ENCODE results near the gene ATP4B.

ATP4B gene

DNA sequence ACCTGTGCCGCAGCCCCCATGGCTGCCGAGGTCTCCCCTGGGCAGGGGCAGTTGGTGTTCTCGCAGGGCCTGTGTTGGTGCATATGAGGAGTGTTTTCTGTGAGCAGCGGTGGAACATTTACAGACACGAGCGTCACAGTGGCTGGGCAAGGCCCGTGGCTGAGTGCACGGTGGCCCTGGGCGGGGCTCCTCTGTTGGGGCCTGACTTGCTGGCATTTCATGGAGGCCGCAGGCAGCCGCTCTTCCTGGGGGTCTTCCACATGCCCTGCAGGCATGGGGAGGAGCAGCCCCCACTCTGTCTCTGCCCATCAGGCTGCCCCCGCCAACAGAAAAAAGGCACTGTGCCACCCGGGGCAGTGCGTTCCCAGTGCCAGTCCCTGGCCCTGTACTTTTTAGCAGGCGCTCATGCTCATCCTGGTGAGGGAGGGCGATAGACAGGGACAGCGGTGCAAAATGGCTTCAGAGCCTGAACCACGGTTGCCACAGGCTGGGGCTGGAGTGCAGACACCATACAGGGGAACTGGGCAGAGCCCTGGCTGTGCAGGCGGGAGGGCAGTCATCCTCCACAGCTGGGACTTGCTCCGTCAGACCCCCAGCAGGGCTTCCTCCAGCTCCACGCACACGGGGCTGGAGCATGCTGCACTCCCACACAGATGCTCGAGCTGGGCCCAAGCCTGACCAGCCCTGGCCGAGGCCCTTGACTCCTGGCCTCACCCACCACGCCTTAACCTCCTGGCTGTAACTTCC lies 49.9 kb downstream of the ATP4B start:
- H3K27me3 ChIP-seq (ENCODE audit: insufficient read depth, low read length): no peaks in the 10 kb centered on the region
- H3K9me3 ChIP-seq (ENCODE audit: insufficient read depth, low read depth, low read length): no peaks in the 10 kb centered on the region
- peaks cover 27% of the 10 kb centered on the region for H3K36me3 ChIP-seq (ENCODE audit: insufficient read depth, low read depth, low read length)
- no peaks in the 10 kb centered on the region for H3K4me1 ChIP-seq (ENCODE audit: insufficient read depth, low read length)
- no peak overlapping the region for H3K4me3 ChIP-seq (ENCODE audit: low read length)
- no peak overlapping the region for H3K9ac ChIP-seq (ENCODE audit: low read depth, low read length)
- H3K27ac ChIP-seq (ENCODE audit: low read length): no peak overlapping the region

DNA sequence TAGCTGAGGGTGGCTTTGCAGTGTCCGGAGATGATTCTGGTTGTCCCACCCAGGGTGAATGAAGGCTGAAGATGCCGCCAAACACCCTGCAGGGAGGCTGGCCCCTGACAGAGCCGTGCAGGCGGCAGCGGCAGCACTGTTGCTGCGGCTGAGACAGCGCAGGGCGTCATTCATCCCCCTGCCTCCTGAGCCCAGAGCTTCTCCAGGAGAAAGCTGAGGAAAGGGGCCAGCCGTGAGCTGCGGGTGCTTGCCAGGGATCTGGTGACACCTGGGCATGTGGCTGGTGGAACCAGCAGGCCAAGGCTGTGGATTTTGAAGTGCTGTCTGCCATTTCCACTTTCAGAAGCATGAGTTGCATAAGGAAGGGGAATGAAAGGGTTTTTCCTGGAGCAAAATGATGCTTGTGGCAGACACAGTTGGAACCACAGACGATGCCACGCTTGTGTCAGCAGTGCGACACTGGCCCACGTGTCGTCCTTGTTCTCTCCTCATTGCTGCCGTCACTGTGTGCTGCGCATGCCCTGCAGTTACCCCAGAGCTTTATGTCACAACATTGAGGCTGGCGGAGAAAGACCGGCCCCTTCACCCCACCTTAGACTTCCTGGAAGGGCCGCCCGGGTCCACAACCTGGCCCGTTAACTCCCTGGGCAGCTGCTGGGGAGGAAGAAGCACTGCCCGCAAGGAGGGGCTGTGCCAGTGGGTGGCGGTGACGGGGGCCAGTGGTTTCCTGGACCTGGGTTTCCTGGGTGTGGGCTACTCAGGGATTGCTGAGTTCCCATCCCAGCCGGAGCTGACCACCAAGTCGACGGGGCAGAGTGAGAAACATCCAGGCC lies 50.7 kb downstream of the ATP4B start:
- Histone ChIP-seq H3K4me1 (ENCODE audit: insufficient read depth, low read length) (peaks cover 6% of the 10 kb centered on the region; the same call in 1 of the 2 replicates), H3K27me3 (ENCODE audit: insufficient read depth, low read length) (no peaks in the 10 kb centered on the region), H3K36me3 (ENCODE audit: insufficient read depth, low read depth, low read length) (peaks cover 22% of the 10 kb centered on the region), H3K9me3 (ENCODE audit: insufficient read depth, low read depth, low read length) (no peaks in the 10 kb centered on the region), H3K9ac (ENCODE audit: low read depth, low read length) (no peak overlapping the region), H3K4me3 (ENCODE audit: low read length) (no peak overlapping the region), H3K27ac (ENCODE audit: low read length) (no peak overlapping the region)

DNA sequence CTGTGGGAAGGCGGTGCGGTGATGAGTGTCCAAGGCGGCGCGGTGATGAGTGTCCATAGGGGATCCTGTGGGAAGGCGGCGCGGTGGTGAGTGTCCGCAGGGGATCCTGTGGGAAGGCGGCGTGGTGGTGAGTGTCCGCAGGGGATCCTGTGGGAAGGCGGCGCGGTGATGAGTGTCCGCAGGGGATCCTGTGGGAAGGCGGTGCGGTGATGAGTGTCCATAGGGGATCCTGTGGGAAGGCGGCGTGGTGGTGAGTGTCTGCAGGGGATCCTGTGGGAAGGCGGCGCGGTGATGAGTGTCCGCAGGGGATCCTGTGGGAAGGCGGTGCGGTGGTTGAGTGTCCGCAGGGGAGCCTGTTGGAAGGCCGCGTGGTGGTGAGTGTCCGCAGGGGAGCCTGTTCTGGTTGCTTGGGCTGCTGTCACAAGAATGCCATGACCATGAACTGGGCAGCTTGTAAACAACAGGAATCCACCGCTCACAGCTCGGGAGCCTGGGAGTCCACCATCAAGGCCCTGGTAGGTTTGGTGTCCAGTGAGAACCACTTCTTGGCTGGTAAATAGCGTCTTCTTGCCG lies 52.0 kb downstream of the ATP4B start:
- Histone ChIP-seq H3K9me3 (ENCODE audit: insufficient read depth, low read depth, low read length) (no peaks in the 10 kb centered on the region), H3K9ac (ENCODE audit: low read depth, low read length) (no peak overlapping the region), H3K27ac (ENCODE audit: low read length) (no peak overlapping the region), H3K4me1 (ENCODE audit: insufficient read depth, low read length) (peaks cover 6% of the 10 kb centered on the region; the same call in 1 of the 2 replicates), H3K4me3 (ENCODE audit: low read length) (no peak overlapping the region), H3K27me3 (ENCODE audit: insufficient read depth, low read length) (no peaks in the 10 kb centered on the region), H3K36me3 (ENCODE audit: insufficient read depth, low read depth, low read length) (peaks cover 9% of the 10 kb centered on the region)

DNA sequence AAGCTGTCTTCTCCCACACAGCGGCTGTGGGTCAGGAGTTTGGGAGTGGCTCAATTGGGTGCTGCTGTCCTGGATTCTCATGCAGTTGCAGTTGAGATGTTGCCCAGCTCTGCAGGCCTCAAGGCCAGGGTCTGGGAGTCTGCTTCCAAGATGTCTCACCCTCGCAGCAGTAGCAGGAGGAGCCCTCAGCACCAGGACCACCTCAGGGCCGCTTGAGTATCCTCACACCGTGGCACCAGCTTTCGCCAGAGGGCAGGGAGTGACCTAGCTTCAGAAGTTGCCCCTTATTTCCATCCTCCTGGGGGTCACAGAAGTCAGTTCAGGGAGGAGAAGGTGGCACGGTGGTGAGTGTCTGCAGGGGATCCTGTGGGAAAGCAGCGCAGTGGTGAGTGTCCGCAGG lies 52.5 kb downstream of the ATP4B start:
- Histone ChIP-seq H3K36me3 (ENCODE audit: insufficient read depth, low read depth, low read length) (peaks cover 9% of the 10 kb centered on the region; the same call in 1 of the 2 replicates), H3K9me3 (ENCODE audit: insufficient read depth, low read depth, low read length) (no peaks in the 10 kb centered on the region), H3K9ac (ENCODE audit: low read depth, low read length) (no peak overlapping the region), H3K4me3 (ENCODE audit: low read length) (no peak overlapping the region), H3K27me3 (ENCODE audit: insufficient read depth, low read length) (no peaks in the 10 kb centered on the region), H3K4me1 (ENCODE audit: insufficient read depth, low read length) (peaks cover 6% of the 10 kb centered on the region; the same call in 1 of the 2 replicates), H3K27ac (ENCODE audit: low read length) (no peak overlapping the region)

DNA sequence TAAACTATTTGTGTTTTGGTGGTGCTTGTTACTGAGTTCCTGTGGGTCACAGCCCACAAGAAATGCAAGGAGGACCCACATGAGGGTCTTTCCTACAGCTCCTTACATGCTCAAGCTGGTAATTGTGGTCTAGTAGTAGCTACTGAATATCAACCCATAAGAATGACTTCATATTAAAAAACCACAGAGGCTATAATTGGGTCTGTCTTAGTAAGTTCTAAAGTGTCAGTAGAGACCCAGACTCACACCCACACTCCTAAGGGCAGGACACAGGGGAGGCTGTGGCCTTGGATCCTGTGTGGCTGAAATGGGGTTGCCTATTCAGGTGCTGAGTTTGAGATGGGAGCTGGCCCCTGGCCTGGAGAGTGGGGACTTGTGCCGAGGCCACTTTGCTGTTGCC lies 53.8 kb downstream of the ATP4B start:
- Histone ChIP-seq H3K27ac (ENCODE audit: low read length) (no peak overlapping the region), H3K36me3 (ENCODE audit: insufficient read depth, low read depth, low read length) (peaks cover 21% of the 10 kb centered on the region), H3K9me3 (ENCODE audit: insufficient read depth, low read depth, low read length) (no peaks in the 10 kb centered on the region), H3K9ac (ENCODE audit: low read depth, low read length) (no peak overlapping the region), H3K27me3 (ENCODE audit: insufficient read depth, low read length) (no peaks in the 10 kb centered on the region), H3K4me1 (ENCODE audit: insufficient read depth, low read length) (peaks cover 6% of the 10 kb centered on the region; the same call in 1 of the 2 replicates), H3K4me3 (ENCODE audit: low read length) (no peak overlapping the region)

DNA sequence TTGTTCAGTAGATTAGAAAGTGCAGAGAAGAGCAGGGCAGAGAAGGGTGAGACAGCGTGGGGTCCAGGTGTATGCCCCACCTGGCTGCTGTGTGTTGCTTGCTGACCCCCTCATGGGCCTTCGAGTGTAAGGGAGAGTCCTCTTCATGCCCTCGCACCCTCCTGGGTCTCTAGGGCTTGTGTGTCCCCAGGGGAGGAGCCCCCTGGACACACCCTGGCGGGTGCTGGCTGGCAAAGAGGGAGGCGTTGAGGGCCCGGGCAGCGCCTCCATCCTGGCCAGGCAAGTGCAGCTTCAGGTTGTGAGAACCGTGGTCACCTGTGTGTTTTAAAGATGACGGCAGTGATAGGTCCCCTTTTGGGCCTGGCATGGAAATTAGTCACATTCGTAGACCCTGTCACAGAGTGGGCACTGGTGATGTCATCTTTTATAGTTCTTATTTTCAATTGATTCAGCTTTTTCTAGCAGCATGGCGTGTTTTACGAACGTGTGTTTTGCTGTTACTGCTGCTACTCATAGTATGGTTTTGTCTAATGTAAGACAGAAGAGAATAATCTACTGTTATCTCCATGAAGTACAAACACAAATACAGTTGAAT lies 54.8 kb downstream of the ATP4B start:
- Histone ChIP-seq H3K9me3 (ENCODE audit: insufficient read depth, low read depth, low read length) (no peaks in the 10 kb centered on the region), H3K27me3 (ENCODE audit: insufficient read depth, low read length) (no peaks in the 10 kb centered on the region), H3K27ac (ENCODE audit: low read length) (no peak overlapping the region), H3K4me1 (ENCODE audit: insufficient read depth, low read length) (peaks cover 6% of the 10 kb centered on the region; the same call in 1 of the 2 replicates), H3K36me3 (ENCODE audit: insufficient read depth, low read depth, low read length) (peaks cover 22% of the 10 kb centered on the region), H3K9ac (ENCODE audit: low read depth, low read length) (no peak overlapping the region), H3K4me3 (ENCODE audit: low read length) (no peak overlapping the region)

DNA sequence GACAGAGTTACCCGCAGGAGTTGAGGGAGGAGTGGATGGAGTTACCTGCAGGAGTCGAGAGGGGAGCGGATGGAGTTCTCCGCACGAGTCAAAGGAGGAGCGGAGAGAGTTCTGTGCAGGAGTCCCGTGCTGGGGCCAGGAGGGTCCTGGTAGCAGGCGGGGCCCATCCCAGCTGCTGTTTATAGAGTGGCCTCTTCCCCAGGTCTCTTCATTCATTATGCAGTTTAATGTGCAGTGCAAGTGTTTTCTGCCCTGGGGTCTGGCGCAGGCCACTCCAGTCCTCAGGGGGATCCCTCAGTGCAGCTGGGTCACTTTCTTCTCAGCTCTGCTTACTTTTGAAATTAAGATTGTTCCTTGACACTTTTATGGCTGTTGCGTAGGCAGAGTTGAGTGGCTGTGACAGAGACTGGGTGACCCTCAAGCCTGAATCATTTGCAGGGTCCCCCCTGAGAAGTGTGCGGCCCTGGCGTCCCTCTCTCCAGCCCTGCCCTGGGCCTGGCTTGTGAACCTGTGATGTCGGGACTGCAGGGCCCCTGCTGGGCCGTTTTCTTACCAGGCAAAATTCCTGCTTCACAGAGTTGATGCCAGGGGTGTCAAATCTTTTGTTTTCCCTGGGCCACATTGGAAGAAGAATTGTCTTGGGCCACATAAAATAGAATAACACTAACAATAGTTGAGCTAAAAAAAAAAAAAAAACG lies 55.6 kb downstream of the ATP4B start:
- H3K4me1 ChIP-seq (ENCODE audit: insufficient read depth, low read length): peaks cover 6% of the 10 kb centered on the region; the same call in 1 of the 2 replicates
- H3K27ac ChIP-seq (ENCODE audit: low read length): no peak overlapping the region
- no peaks in the 10 kb centered on the region for H3K27me3 ChIP-seq (ENCODE audit: insufficient read depth, low read length)
- H3K4me3 ChIP-seq (ENCODE audit: low read length): no peak overlapping the region
- peaks cover 29% of the 10 kb centered on the region for H3K36me3 ChIP-seq (ENCODE audit: insufficient read depth, low read depth, low read length)
- no peak overlapping the region for H3K9ac ChIP-seq (ENCODE audit: low read depth, low read length)
- no peaks in the 10 kb centered on the region for H3K9me3 ChIP-seq (ENCODE audit: insufficient read depth, low read depth, low read length)

DNA sequence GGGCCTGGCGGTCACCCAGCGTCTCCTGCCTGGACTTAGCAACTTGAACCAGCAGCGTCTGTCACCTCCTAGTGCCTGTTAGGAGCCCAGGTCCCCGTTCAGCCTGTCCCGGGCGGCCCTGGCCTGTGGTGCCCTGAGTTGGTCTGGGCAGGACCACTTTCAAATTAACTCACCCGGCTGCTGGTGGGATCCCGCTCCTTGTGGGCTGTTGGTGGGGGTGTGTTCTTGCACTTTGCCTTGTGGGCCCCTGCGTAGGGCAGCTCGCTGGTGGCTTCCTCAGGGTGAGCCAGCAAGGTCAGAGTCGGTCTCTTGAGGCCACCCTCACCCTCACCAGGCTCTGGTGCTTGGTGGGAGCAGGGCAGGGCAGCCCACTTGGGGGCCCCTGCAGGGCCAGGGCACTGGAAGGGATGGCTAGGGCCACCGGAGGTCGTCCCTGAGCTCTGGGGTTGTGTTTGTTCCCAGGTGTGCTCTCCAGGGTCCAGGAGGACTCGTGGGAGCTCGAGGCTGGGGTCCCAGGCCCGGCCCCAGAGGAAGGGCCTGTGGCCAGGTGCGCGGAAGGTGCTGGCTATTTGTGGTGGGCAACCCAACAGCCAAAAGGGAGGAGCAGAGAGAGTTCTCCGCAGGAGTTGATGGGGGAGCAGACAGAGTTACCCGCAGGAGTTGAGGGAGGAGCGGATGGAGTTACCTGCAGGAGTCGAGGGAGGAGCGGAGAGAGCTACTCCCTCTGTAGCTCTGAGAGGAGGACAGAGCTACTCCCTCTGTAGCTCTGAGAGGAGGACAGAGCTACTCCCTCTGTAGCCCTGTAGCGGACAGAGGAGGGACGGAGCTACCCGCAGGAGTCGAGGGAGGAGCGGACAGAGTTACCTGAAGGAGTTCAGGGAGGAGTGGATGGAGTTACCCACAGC lies 56.6 kb downstream of the ATP4B start:
- no peak overlapping the region for H3K27ac ChIP-seq (ENCODE audit: low read length)
- peaks cover 6% of the 10 kb centered on the region; the same call in 1 of the 2 replicates for H3K4me1 ChIP-seq (ENCODE audit: insufficient read depth, low read length)
- no peaks in the 10 kb centered on the region for H3K27me3 ChIP-seq (ENCODE audit: insufficient read depth, low read length)
- H3K9ac ChIP-seq (ENCODE audit: low read depth, low read length): no peak overlapping the region
- H3K4me3 ChIP-seq (ENCODE audit: low read length): no peak overlapping the region
- H3K36me3 ChIP-seq (ENCODE audit: insufficient read depth, low read depth, low read length): peaks cover 38% of the 10 kb centered on the region
- no peaks in the 10 kb centered on the region for H3K9me3 ChIP-seq (ENCODE audit: insufficient read depth, low read depth, low read length)

DNA sequence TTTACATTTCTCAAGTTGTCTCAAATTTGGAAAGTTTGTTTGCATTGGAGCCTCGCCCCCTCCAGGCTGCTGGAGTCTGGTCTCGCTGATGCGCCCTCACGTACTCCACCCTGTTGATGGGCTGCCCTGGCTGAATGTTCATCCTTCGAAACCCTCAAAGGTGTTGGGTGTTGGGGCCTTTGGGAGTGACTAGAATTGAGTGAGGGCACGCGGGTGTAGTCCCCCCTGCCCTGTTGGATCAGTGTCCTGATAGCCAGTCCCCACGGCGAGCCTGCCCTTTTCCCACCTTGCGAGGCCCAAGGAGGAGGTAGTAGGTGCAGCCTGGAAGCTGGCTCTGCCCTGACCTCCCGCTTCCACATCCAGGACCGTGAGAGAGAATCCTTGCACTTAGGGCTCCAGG lies 58.6 kb downstream of the ATP4B start:
- Histone ChIP-seq H3K9me3 (ENCODE audit: insufficient read depth, low read depth, low read length) (no peaks in the 10 kb centered on the region), H3K4me1 (ENCODE audit: insufficient read depth, low read length) (peaks cover 6% of the 10 kb centered on the region; the same call in 1 of the 2 replicates), H3K9ac (ENCODE audit: low read depth, low read length) (no peak overlapping the region), H3K27ac (ENCODE audit: low read length) (no peak overlapping the region), H3K27me3 (ENCODE audit: insufficient read depth, low read length) (no peaks in the 10 kb centered on the region), H3K4me3 (ENCODE audit: low read length) (no peak overlapping the region), H3K36me3 (ENCODE audit: insufficient read depth, low read depth, low read length) (peaks cover 48% of the 10 kb centered on the region)
